Tibial artery (tissue), 4 donors: ENCODE data around the gene TMEM141.

Experiments used
- DNase-seq, 2 donors: peaks; one replicate each; pipeline ENCODE4 v3.0.0-alpha.2; 2019
- H3K27ac ChIP-seq, 2 donors: fragments of 200-600 bp; sonication (generic) in 1 of 2; 1 replicate in 1 of 2; 2 replicates in 1 of 2; pipeline ENCODE4 v1.5.1; 2018 to 2019; ENCODE audit warnings: mild to moderate bottlenecking in 1 of 2
- H3K27me3 ChIP-seq, 2 donors: fragments of 200-600 bp; sonication (generic) in 1 of 2; one replicate each; pipeline versions ENCODE4 v1.5.1 to v1.6.0; 2016 to 2019
- H3K36me3 ChIP-seq, 3 donors: fragments of 200-600 bp; sonication (generic) in 2 of 3; one replicate each; pipeline ENCODE4 v1.5.1; 2016 to 2019; ENCODE audit warnings: mild to moderate bottlenecking in 2 of 3
- H3K4me1 ChIP-seq, 4 donors: fragments of 200-600 bp; sonication (generic) in 2 of 4; 1 replicate in 3 of 4; 2 replicates in 1 of 4; pipeline ENCODE4 v1.5.1; 2016 to 2019
- H3K4me3 ChIP-seq, 2 donors: fragments of 200-600 bp; sonication (generic) in 1 of 2; 1 replicate in 1 of 2; 2 replicates in 1 of 2; pipeline ENCODE4 v1.5.1; 2018 to 2019; ENCODE audit warnings: mild to moderate bottlenecking in 2 of 2
- H3K9me3 ChIP-seq, 3 donors: fragments of 200-600 bp; sonication (generic) in 1 of 3; one replicate each; pipeline ENCODE4 v1.5.1; 2016 to 2019
- intact Hi-C: fragments of 100-400 bp; cut with DNase I; formaldehyde crosslinking; loops from one replicate; pipeline ENCODE4 v1.15.0; 2023; ENCODE audit warnings: low total_unique reads
- TF ChIP-seq, protein P1 (sequence below), 2 experiments: fragments of 200-600 bp in 1 of 2; fragments of 450-650 bp in 1 of 2; IDR thresholded peaks; one replicate each; pipeline ENCODE4 v1.5.1; 2017 to 2019; ENCODE audit warnings: antibody characterized with exemption in 2 of 2, mild to moderate bottlenecking in 1 of 2, moderate library complexity in 1 of 2

The TMEM141 gene

GRCh38 chr9:136808075-136808805 is 17.1 kb downstream of the TMEM141 start:
- intact Hi-C loops = loop anchor here (5.0 kb wide), 1 partner anchor 34 kb away; the partner anchor contains the start of gene AJM1
- H3K36me3 ChIP-seq = peaks cover 0 to 23% (median 6%) of the 10 kb centered on the region in 3 donors
- H3K27ac ChIP-seq = peak overlapping the region; percentile 69 to 83
- H3K27me3 ChIP-seq = peaks cover 0 to 4% of the 10 kb centered on the region in 2 donors
- peak overlapping the region; percentile 94 to 99 for H3K4me3 ChIP-seq
- DNase-seq = no peak
- TF ChIP-seq, protein P1, sequence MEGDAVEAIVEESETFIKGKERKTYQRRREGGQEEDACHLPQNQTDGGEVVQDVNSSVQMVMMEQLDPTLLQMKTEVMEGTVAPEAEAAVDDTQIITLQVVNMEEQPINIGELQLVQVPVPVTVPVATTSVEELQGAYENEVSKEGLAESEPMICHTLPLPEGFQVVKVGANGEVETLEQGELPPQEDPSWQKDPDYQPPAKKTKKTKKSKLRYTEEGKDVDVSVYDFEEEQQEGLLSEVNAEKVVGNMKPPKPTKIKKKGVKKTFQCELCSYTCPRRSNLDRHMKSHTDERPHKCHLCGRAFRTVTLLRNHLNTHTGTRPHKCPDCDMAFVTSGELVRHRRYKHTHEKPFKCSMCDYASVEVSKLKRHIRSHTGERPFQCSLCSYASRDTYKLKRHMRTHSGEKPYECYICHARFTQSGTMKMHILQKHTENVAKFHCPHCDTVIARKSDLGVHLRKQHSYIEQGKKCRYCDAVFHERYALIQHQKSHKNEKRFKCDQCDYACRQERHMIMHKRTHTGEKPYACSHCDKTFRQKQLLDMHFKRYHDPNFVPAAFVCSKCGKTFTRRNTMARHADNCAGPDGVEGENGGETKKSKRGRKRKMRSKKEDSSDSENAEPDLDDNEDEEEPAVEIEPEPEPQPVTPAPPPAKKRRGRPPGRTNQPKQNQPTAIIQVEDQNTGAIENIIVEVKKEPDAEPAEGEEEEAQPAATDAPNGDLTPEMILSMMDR (IDR thresholded peaks at IDR 0.05) = no peak
- peaks cover 0 to 52% (median 26%) of the 10 kb centered on the region in 4 donors for H3K4me1 ChIP-seq
- H3K9me3 ChIP-seq = no peaks in the 10 kb centered on the region

DNA sequence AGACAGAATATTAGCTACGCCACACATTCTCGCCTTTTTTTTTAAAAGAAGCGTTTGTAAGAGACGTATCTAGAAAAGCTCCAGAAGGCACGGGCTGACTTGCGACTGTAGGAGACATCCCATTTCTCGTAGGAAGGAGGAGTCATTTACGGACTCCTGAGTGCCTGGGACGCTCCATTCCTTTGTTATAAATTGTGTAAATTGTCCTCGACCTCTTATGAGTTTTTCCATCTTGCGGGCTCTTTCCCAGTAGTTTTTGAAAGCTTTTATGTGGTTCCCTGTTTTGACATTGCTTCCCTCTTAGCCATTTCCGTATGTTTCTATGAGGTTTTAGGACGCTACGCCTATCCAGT is 17.6 kb downstream of the TMEM141 start:
- DNase-seq = no peak
- TF ChIP-seq, protein P1 (IDR thresholded peaks at IDR 0.05) = no peak
- Histone ChIP-seq H3K4me1 (peaks cover 0 to 52% (median 26%) of the 10 kb centered on the region in 4 donors), H3K4me3 (peak overlapping the region; percentile 94 to 99), H3K27me3 (no peaks in the 10 kb centered on the region), H3K36me3 (peaks cover 0 to 26% (median 6%) of the 10 kb centered on the region in 3 donors), H3K27ac (peak overlapping the region; percentile 69 to 83), H3K9me3 (no peaks in the 10 kb centered on the region)
- intact Hi-C loops = loop anchor here (5.0 kb wide), 1 partner anchor 34 kb away; the partner anchor contains the start of gene AJM1

- DNase-seq = no peak
- intact Hi-C loops = no loop called here
Observed at GRCh38 chr9:136814725-136815421, 23.7 kb downstream of the TMEM141 start.

DNA sequence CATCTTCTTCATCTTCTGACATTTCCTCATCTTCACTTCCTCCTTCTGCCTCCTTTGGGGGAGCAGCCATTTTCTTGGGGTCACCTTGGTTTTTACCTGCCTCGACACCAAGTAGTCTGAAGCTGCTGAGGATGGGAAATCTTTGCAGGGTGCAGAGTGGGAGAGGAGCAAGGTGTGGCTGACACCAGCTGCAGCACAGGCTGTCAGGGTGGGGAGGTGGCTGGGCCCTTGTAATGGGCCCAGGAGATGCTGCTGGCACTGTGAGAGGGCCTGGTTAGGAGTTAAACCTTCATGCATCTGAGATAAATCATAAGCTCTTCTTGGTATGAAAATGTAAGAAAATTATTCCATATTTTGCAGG is 24.3 kb downstream of the TMEM141 start:
- Histone ChIP-seq H3K4me3 (no peak overlapping the region), H3K36me3 (peaks cover 6 to 27% (median 15%) of the 10 kb centered on the region in 3 donors), H3K27me3 (no peaks in the 10 kb centered on the region), H3K27ac (no peak overlapping the region), H3K9me3 (no peaks in the 10 kb centered on the region), H3K4me1 (peaks cover 0 to 5% (median 3%) of the 10 kb centered on the region in 4 donors)
- intact Hi-C loops = no loop called here
- TF ChIP-seq, protein P1 (IDR thresholded peaks at IDR 0.05) = no peak
- DNase-seq = no peak

More at GRCh38 chr9:136814725-136815421, 23.7 kb downstream of the TMEM141 start:
- Histone ChIP-seq H3K4me3 (no peak overlapping the region), H3K9me3 (no peaks in the 10 kb centered on the region), H3K36me3 (peaks cover 6 to 30% (median 15%) of the 10 kb centered on the region in 3 donors), H3K27ac (no peak overlapping the region), H3K27me3 (no peaks in the 10 kb centered on the region), H3K4me1 (peaks cover 0 to 11% (median 5%) of the 10 kb centered on the region in 4 donors)
- TF ChIP-seq, protein P1 (IDR thresholded peaks at IDR 0.05) = no peak

GRCh38 chr9:136820971-136821825 is 30.1 kb downstream of the TMEM141 start:
- H3K4me1 ChIP-seq = peaks cover 0 to 15% (median 6%) of the 10 kb centered on the region in 4 donors
- H3K27ac ChIP-seq = no peak overlapping the region
- H3K36me3 ChIP-seq = peaks cover 24 to 35% (median 32%) of the 10 kb centered on the region in 3 donors
- peak in 1 of 2 donors; percentile 62 for DNase-seq
- TF ChIP-seq, protein P1 (IDR thresholded peaks at IDR 0.05) = no peak
- intact Hi-C loops = no loop called here
- peak overlapping the region; percentile 41 to 45 for H3K4me3 ChIP-seq
- H3K27me3 ChIP-seq = no peaks in the 10 kb centered on the region
- H3K9me3 ChIP-seq = no peaks in the 10 kb centered on the region
